T-helper 9 cell (primary cell): ENCODE data around the gene TDRKH.

Experiments used
- DNase-seq: peaks from one replicate; pipeline ENCODE4 v3.0.0-alpha.2; 2020
- total RNA-seq, 2 donors: gene quantifications; one replicate each; lab custom pipeline; 2026; lab: John Stamatoyannopoulos, UW

Gene TDRKH
- total RNA-seq: 10.4 to 32.2 reads per million in 2 donors

DNA sequence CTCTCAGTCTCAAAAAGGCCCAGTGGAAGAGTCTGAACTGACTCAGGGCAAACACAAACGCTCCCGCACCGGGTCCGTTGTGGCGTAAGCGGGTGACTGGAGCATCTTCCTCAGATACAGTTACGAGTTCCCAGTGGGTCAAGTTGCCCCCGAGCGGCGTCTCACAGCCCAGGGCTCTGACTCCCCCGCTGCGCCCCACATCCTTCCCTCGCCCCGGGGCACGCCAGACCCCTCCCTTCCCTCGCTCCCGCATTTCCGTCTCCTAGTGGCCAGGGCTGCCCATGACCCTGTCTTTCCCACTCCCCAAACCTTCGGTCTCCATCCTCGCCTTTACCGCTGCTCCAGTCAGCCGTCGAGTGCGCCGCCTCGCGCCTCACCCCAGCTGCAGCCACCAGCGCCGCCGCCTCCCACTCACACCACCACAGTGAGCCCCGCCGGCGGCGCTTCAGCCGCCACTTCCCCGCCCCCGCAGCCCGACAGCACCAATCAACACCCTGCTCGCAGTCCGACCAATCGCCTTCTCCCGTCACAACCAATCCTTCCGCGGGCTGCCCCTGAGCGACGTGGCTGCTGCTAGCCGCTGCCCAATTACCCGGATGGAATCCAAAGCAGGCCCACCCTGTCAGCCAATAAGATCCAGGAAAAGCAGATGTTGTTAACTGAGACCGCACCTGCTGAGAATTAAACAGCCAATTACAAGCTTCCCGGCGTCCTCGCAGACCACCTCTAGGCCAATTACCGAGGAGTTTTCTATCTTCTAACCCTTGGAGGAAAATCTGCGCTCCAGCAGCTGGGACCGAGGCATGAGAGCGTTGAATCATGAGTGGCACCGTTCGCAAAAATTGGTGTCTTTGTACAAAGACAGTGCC is at the start of gene TDRKH:
TDRKH (minus strand) TSS at position 430 of the 869 bp plus-strand sequence. CDS start 7,478 bp downstream, outside the sequence.
- DNase-seq: peak; percentile 96

DNA sequence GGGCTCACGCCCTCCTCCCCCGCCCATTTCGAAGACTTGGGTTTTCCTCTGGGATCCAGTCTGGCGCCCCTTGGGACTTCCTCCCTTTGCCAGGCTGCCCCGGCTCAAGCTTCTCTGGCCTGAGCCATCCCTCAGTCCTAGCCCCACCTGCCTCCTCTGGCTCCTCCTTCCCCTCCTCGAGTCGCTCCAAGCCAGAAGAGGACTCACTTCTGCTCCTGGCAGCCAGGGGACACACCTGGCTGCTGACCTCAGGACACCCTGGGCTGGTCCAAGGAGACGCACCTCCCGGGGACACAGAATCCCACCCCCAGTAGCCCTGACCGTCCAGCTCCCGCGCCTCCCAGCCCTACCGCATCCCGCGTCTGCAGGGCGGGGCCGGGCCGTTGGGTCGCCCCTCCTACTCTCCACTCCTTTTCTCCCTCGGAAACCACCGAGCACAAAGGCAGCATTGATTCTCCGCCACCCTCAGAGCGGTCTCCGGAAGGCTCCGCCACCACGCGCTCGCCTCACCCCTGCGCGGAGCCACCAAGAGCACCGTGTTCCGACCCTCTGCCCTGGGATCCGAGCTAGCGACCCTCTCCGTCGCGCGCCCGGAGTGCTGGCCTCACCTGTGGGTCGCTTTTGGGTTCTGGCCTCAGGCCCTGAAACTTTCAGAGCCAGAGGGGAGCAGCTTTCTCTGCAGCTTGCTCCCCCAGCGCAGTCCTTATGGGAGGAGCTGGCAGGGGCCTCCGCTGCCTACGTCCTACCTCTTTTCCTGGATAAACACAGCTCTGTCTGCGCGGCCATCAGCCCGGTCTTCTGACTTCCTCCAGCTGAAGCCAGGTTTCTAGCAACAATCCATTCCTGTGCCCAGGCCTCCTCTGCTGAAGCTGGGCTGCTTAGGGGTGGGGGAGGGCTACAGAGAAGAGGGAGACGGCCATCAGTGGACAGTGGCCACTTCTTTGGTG is 49.4 kb upstream of the TDRKH start, which contains the start of gene C2CD4D:
C2CD4D (minus strand) TSS at position 364 of the 947 bp plus-strand sequence. CDS start 831 bp downstream, outside the sequence.
- peak; percentile 68 for DNase-seq

GRCh38 chr1:151839082-151839412 is 48.7 kb upstream of the TDRKH start:
- DNase-seq: no peak

GRCh38 chr1:151838222-151839081 is 48.2 kb upstream of the TDRKH start:
- peak; percentile 40 for DNase-seq

DNA sequence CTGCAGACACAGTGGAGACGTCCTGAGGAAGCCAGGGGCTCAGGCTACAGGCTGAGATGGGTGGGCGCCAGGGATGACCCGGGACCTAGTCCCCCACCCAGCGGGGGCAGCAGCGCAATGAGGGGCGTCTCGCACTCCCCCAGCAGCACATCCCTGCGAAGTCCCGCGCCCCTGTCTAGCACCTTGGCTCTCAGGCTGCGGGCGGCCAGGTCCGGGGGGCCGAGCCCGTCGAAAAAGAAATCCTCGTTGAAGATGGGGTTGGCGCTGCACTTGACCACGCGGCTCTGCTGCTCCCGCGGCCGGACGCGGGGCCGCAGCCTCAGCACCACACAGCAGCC is 47.6 kb upstream of the TDRKH start:
- no peak for DNase-seq

- DNase-seq: peak; percentile 32
These were observed 46.9 kb upstream of the TDRKH start for GRCh38 chr1:151837197-151837596.

GRCh38 chr1:151835596-151835995 is 45.3 kb upstream of the TDRKH start:
- no peak for DNase-seq

- no peak for DNase-seq
These were observed 43.9 kb upstream of the TDRKH start for GRCh38 chr1:151834239-151834638.

- no peak for DNase-seq
These were observed 43.0 kb upstream of the TDRKH start for GRCh38 chr1:151833172-151833900.

DNA sequence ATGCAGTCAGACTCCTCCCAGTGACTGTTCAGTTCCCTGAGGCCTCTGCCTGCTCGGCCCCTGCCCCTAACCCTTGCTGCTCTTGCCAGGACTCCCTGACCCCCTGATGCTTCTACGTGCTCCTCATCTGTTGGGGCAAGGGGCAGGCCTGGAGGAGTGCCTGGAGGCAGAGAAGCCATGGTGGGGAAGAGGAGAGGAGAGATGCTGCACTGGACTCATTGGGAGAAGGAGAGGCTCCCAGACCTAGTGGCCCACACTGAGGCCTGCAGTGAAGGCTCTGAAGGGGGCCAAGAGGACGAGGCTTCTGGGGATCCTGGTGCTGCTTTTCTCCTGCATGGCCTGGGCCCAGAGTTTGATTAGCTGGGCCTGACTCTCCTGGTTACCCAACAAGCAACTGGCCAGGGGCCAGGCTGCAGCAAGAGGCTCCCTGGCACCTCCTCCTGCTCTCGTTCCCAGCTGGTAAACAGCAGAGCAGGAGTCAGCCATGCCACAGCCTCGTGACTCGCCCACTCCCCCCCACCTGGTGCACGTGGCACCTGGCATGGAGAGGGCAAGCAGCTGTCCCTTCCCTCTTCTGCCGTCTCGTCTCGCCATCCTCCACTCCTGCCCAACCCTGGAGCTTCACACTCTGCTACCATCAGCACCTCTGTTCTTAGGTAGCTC is 42.1 kb upstream of the TDRKH start:
- DNase-seq: no peak

- DNase-seq: no peak
These were observed 41.3 kb upstream of the TDRKH start, which contains the start of gene RORC for GRCh38 chr1:151831605-151832004. Gene RORC (minus strand): TSS chr1:151831802. CDS start chr1:151831764, 38 bp downstream.

GRCh38 chr1:151831256-151831591 is 40.9 kb upstream of the TDRKH start:
- DNase-seq: no peak

- DNase-seq: no peak
These were observed 39.8 kb upstream of the TDRKH start for GRCh38 chr1:151830055-151830454.

DNA sequence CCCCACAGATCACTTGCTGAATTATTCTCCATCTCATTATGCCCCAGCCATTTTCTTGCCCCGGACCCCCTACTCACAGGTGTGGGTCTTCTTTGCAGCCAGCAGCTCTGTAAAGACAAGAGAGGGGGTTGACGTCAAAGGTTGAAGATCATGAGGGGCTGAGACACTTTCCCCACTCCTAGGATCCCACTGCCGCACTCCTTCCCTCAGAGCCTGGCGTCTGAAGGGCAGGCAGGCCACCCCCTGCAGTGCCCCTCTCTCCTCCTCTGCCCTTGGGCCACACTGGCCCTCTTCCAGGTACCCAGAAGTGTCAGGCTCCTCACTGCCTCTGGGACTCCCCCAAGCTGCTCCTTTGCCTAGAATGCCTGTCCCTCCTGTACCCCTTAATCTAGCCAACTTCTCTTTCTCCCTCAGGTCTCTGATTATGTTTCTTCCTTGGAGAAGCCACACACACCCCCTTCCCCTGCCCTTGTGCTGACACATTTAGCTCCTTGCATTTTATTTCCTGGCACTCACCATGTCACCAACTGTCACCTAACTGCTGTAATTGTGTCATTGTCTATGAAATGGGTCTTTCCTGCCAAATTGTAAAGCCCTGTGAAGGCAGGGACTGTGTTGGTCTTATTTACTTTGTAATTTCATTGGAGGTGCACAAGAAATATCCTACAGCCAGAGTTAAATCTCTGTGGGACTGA is 39.2 kb upstream of the TDRKH start:
- no peak for DNase-seq

DNA sequence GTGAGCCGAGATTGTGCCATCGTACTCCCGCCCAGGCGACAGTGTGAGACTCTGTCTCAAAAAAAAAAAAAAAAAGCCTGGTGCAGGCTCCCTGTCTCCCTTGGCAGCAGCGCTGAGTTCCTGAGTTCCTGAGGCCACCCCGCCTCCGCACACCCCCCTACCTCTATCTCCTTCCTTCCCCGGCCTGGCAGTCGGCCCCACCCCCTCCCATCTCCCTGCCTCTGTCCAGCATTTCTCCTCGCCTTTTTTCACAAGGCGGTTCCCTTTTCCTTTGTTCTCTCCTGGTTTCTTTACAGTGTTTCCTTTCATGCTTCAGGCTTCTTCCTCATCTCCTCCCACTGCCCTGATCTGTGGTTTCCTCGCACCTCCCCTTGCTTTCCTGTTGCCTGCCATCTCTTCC is 38.6 kb upstream of the TDRKH start:
- no peak for DNase-seq

- peak; percentile 15 for DNase-seq
These were observed 37.6 kb upstream of the TDRKH start for GRCh38 chr1:151827853-151828252.

DNA sequence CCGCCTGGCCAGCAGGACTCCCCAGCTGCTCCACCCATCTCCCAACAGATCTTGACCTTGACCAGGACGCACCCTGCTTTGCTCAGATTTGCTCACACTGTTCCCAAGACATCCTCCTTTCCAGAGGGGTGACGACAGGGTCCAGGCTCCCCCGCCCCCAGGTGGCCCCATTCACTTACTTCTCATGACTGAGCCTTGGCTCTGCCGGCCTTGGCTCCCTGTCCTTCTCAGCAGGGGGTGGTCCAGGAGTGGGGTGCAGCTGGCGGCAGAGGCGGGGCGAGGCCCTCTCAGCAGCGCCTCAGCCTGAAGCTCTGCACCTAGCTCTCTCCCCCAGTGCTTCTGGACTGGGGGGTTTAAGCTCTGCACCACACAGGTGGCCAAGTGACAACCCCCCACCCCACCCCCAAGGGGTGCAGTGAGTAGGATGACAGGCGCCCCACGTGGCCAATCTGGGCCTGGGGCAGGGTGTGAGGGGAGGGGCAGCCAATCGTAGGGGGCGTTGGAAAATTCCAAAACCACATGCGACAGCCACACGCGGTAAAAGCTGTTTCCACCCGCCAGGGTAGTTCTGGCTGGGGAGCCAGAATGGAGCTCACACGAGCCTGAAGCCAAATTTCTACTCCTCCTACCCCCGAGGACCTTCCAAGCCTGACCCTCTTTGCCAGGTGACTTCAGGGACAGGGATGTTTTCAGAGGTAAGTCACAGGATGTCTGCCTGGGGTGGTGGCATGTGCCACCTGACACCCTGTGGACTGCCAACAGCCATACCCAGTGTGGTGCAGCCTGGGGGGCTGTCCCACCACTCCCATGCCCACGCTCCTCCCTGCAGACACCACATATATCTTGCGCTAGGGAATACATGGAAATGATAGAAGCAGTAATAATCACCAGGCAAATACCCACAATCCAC is 35.7 kb upstream of the TDRKH start:
- peak; percentile 38 for DNase-seq

GRCh38 chr1:151825204-151825603 is 34.9 kb upstream of the TDRKH start:
- no peak for DNase-seq

GRCh38 chr1:151823175-151823574 is 32.9 kb upstream of the TDRKH start:
- DNase-seq: no peak
